Adrenal gland (tissue), 5 donors: ENCODE data around the gene METTL8.

Experiments
- CTCF ChIP-seq, 6 experiments: fragments of 450-650 bp in 4 of 6; fragments of 200-600 bp in 2 of 6; sonication (generic) in 1 of 6; IDR thresholded peaks; 1 replicate in 5 of 6; 2 replicates in 1 of 6; pipeline versions ENCODE4 v1.5.1 to v1.8.0; 2016 to 2021; ENCODE audit warnings: antibody characterized with exemption in 6 of 6, mild to moderate bottlenecking in 2 of 6, moderate library complexity in 1 of 6
- POLR2A ChIP-seq, 2 donors: fragments of 450-650 bp; IDR thresholded peaks; one replicate each; pipeline ENCODE4 v1.6.1; 2017; ENCODE audit warnings: antibody characterized with exemption in 2 of 2, mild to moderate bottlenecking in 2 of 2, moderate library complexity in 1 of 2
- donor health status: DM: no; HTN: no; CAD: no.

- TF ChIP-seq CTCF (IDR thresholded peaks at IDR 0.05) (no peak), POLR2A (IDR thresholded peaks at IDR 0.05) (no peak)
Measured at GRCh38 chr2:171274757-171275156, 159.0 kb downstream of the METTL8 start.
